SK-N-SH (cell line): Measurements from ENCODE around the gene ACCS. TPM values are rescaled to one million over a fixed set of nuclear protein-coding genes. Genes with fewer than 3 reads are reported as not detected.

Source experiments
- polyA plus RNA-seq, 3 experiments: library from polyadenylated mRNA; depleted of rRNA; stranded (reverse); fragments of >200 nt; gene quantifications; 2 replicates each; pipeline ENCODE4 v1.2.3, GENCODE V29; 2012

Gene ACCS
- polyA plus RNA-seq, 1 of the 3 experiments (the other 2 are of a cell fraction) = 28.5 TPM

Other genes starting within 250 kb of the ACCS start
- gene ALKBH3, start 185.4 kb upstream of the ACCS start, polyA plus RNA-seq (2012; rRNA removed) = 27.0 and 34.2 TPM in 2 replicates
- gene C11orf96, start 123.6 kb upstream of the ACCS start, polyA plus RNA-seq (2012; rRNA removed) = 11.1 and 18.0 TPM in 2 replicates
- not detected in 2 replicates for gene ACCSL, start 18.3 kb upstream of the ACCS start, polyA plus RNA-seq (2012; rRNA removed)
- 92.9 and 96.7 TPM in 2 replicates for gene EXT2, start 29.4 kb downstream of the ACCS start, polyA plus RNA-seq (2012; rRNA removed)
- under 0.01 TPM in 1 of 2 replicates, not detected in the other for gene ALX4, start 243.9 kb downstream of the ACCS start, polyA plus RNA-seq (2012; rRNA removed)